ENCODE data around the gene KCNQ1. TPM values are rescaled to one million over a fixed set of nuclear protein-coding genes. Genes with fewer than 3 reads are reported as not detected.

Gene KCNQ1
- total and polyA plus RNA-seq, 2 of the 13 experiments (the other 11 are each of a cell fraction or from before 2014, with no cell fraction given), result 0.02 to 0.08 TPM

GRCh38 chr11:2432171-2432621, 12.6 kb upstream of the KCNQ1 start:
- ATAC-seq, result no peak
- DNase-seq (ENCODE audit: low spot score), result no peak
- no peaks in the 10 kb centered on the region for H3K36me3 ChIP-seq (replicated peaks in 1 of 2; ENCODE audit: control insufficient read depth in 1 of 2, insufficient read depth in 2 of 2, low read length in 2 of 2)
- ChIA-PET POLR2A (no interaction called here), CTCF (ENCODE audit: low intra/inter-chr PET ratio, low total read pairs) (no interaction called here)
- BruUV-seq (replicated peaks), result no TSS peak
- no peak overlapping the region for H3K4me3 ChIP-seq (replicated peaks in 1 of 3; ENCODE audit: insufficient read depth in 1 of 3, low read depth in 2 of 3, low read length in 3 of 3)
- H3K4me1 ChIP-seq (ENCODE audit: insufficient read depth, low read length), result no peaks in the 10 kb centered on the region
- H3K4me2 ChIP-seq (ENCODE audit: low read depth, low read length), result no peak overlapping the region
- no peak overlapping the region for H3K9ac ChIP-seq (ENCODE audit: insufficient read depth, low read depth, low read length)
- H3K9me3 ChIP-seq (ENCODE audit: low read length), result no peaks in the 10 kb centered on the region
- no peaks in the 10 kb centered on the region for H3K79me2 ChIP-seq (ENCODE audit: insufficient read depth, low read length)
- TF ChIP-seq BRCA1 (CRISPR knock-in tag; IDR thresholded peaks at IDR 0.05), result no peak
- no peak for TF ChIP-seq ZNF33A (CRISPR knock-in tag; IDR thresholded peaks at IDR 0.05; ENCODE audit: borderline replicate concordance)
- TF ChIP-seq ZSCAN31 (CRISPR knock-in tag; IDR thresholded peaks at IDR 0.05; ENCODE audit: low read depth), result no peak
- TF ChIP-seq ZMAT5 (CRISPR knock-in tag; IDR thresholded peaks at IDR 0.05; ENCODE audit: borderline replicate concordance, low read depth), result no peak
- no peak for TF ChIP-seq ARID2 (CRISPR knock-in tag; IDR thresholded peaks at IDR 0.05; ENCODE audit: borderline replicate concordance)
- no peak for TF ChIP-seq STAT6 (CRISPR knock-in tag; IDR thresholded peaks at IDR 0.05; ENCODE audit: borderline replicate concordance)
- TF ChIP-seq THAP11 (CRISPR knock-in tag; IDR thresholded peaks at IDR 0.05), result no peak
- TF ChIP-seq FOXC1 (CRISPR knock-in tag; IDR thresholded peaks at IDR 0.05; ENCODE audit: borderline replicate concordance), result no peak
- no peak for TF ChIP-seq ZNF530 (CRISPR knock-in tag; IDR thresholded peaks at IDR 0.05; ENCODE audit: low read depth)
- no peak for TF ChIP-seq ZNF296 (CRISPR knock-in tag; conservative IDR thresholded peaks at IDR 0.05)
- no peak for TF ChIP-seq RFX1 (IDR thresholded peaks at IDR 0.05)
- no peak for TF ChIP-seq RFXANK (CRISPR knock-in tag; IDR thresholded peaks at IDR 0.05)
- no peak for TF ChIP-seq KDM3A (CRISPR knock-in tag; IDR thresholded peaks at IDR 0.05; ENCODE audit: low read depth)
- intact Hi-C loops (cut with micrococcal nuclease; ENCODE audit: unreplicated experiment) (no loop called here), in situ Hi-C loops (cut with HindIII; ENCODE audit: extremely low pct_ligation_motif_present, low pct_unique_long_range_greater_than_20kb) (loop anchor here (5.0 kb wide), 1 partner anchor 465 kb away; no protein-coding TSS in a partner anchor)
- no CpG with 5 or more reads among the region's 15 CpGs for WGBS (ENCODE audit: low lambda C conversion rate)
- no peaks in the 10 kb centered on the region for H4K20me1 ChIP-seq (ENCODE audit: insufficient read depth, low read length)
- H3K27ac ChIP-seq (ENCODE audit: extremely low read length, insufficient read depth, low read length), result no peak overlapping the region
- no peak for FAIRE-seq
- no peak overlapping the region for H2AFZ ChIP-seq (ENCODE audit: low read length)
- H3K27me3 ChIP-seq (ENCODE audit: control insufficient read depth in 1 of 2, insufficient read depth in 2 of 2, low read length in 2 of 2), result peaks cover 8 to 61% of the 10 kb centered on the region in 2 experiments; a peak in 3 of 5 replicates

All from HepG2 (cell line).